ENCODE data around the gene NPW. TPM values are rescaled to one million over a fixed set of nuclear protein-coding genes. Genes with fewer than 3 reads are reported as not detected.

The NPW gene
- total and polyA plus RNA-seq, 2 of the 8 experiments (the other 6 are each of a cell fraction or from before 2014, with no cell fraction given): 4.0 to 10.3 TPM

- TF ChIP-seq RNF2 (IDR thresholded peaks at IDR 0.05; ENCODE audit: borderline replicate concordance, low read depth, low read length, missing control alignments, poor library complexity, severe bottlenecking) (no peak), HDAC2 (IDR thresholded peaks at IDR 0.05; ENCODE audit: borderline replicate concordance in 1 of 2, low read depth in 2 of 2, low read length in 2 of 2) (peak in 1 of 2 experiments; percentile 67; a peak in 1 of 4 replicates), TEAD4 (IDR thresholded peaks at IDR 0.05; ENCODE audit: low read depth, low read length) (no peak), E2F6 (IDR thresholded peaks at IDR 0.05) (peak; percentile 94), SP4 (IDR thresholded peaks at IDR 0.05; ENCODE audit: low read length) (peak; percentile 87), GTF2F1 (IDR thresholded peaks at IDR 0.05; ENCODE audit: borderline replicate concordance, low read depth, low read length) (no peak), MAFK (IDR thresholded peaks at IDR 0.05; ENCODE audit: low read depth, low read length) (no peak), JUN (IDR thresholded peaks at IDR 0.05; ENCODE audit: low read depth, low read length) (no peak), CTCF (IDR thresholded peaks at IDR 0.05; ENCODE audit: control extremely low read depth in 1 of 3, insufficient read depth in 1 of 3, low read depth in 1 of 3, low read length in 3 of 3) (no peak), RFX5 (IDR thresholded peaks at IDR 0.05; ENCODE audit: borderline replicate concordance, low read depth, low read length) (no peak)
Observed at GRCh38 chr16:1991948-1992703, 27.5 kb upstream of the NPW start (continued).
